Lower lobe of right lung (tissue), 2 donors: ENCODE measurements around the gene CLCF1. TPM values are rescaled to one million over a fixed set of nuclear protein-coding genes. Genes with fewer than 3 reads are reported as not detected.

Experiments
- ATAC-seq, 2 donors: fragments of 200-7000 bp; cut with Tn5 transposase; one replicate each; pipeline ENCODE4 v1.9.1; 2020 to 2022; ENCODE audit warnings: mild to moderate bottlenecking in 2 of 2, moderate library complexity in 2 of 2
- DNase-seq: peaks from one replicate; pipeline ENCODE4 v3.0.0-alpha.2; 2020
- H3K27ac ChIP-seq: fragments of 200-600 bp; one replicate; pipeline ENCODE4 v1.8.0; 2022
- H3K27me3 ChIP-seq: fragments of 200-600 bp; one replicate; pipeline ENCODE4 v1.8.0; 2022; ENCODE audit warnings: low read depth
- H3K36me3 ChIP-seq: fragments of 200-600 bp; one replicate; pipeline ENCODE4 v1.8.0; 2022; ENCODE audit warnings: mild to moderate bottlenecking
- H3K4me1 ChIP-seq: fragments of 200-600 bp; one replicate; pipeline ENCODE4 v1.8.0; 2022
- H3K4me3 ChIP-seq: fragments of 200-600 bp; one replicate; pipeline ENCODE4 v1.8.0; 2022; ENCODE audit warnings: mild to moderate bottlenecking
- H3K9me3 ChIP-seq: fragments of 200-600 bp; one replicate; pipeline ENCODE4 v1.8.0; 2022
- intact Hi-C: fragments of 100-400 bp; cut with DNase I; formaldehyde crosslinking; loops from one replicate; pipeline ENCODE4 v1.11.0; 2022
- total RNA-seq: library from RNA; stranded (reverse); fragmentation: NEBNext Ultra II Directional; extraction: Animal tissue kit (Norgen Biotek cat#: 25700); gene quantifications from one replicate; pipeline ENCODE4 v1.2.1, GENCODE V29; 2021
- TF ChIP-seq, protein P1 (sequence below): fragments of 200-600 bp; IDR thresholded peaks from one replicate; pipeline ENCODE4 v1.8.0; 2022; ENCODE audit warnings: antibody characterized with exemption, mild to moderate bottlenecking
- donor health status: DM: no; HTN: yes; CAD: no; lungs with severe emphysema.

CLCF1 gene
- total RNA-seq, 1 donor from 2014 or later = 3.7 TPM

DNA sequence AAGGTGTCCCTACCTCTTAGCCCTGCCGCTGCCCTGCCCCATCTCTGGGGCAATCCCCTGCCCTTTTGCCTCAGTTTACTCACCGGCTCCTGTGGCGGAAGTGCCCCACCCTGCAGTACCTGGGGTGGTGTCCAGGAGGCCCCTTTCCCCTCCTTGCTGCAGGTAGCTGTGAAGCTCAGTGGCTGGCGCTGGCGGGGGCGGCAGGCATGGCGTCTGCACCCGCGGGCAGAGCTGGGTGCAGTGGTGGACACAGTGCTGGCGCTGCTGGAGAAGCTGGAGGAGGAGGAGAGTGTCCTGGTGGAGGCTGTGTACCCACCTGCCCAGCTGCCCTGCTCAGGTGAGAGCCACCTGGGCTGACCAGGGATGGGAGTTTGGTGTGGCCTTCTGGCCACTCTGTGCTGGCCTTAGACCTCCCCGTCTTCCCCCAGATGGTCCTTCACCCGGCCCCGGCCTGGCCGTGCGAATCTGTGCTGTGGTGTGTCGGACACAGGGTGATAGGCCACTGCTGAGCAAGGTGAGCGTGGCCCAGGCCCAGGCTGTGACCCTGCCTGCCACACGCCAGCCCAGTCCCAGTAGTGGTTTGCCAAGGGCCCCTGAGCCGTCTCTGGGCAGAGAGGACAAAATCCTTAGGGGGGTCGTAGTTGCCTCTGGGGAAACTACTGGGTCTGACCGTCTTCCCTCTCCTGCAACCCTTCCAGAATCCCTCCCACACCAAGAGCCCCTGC lies 46.1 kb upstream of the CLCF1 start:
- H3K27me3 ChIP-seq = no peaks in the 10 kb centered on the region
- intact Hi-C loops = no loop called here
- TF ChIP-seq, protein P1, sequence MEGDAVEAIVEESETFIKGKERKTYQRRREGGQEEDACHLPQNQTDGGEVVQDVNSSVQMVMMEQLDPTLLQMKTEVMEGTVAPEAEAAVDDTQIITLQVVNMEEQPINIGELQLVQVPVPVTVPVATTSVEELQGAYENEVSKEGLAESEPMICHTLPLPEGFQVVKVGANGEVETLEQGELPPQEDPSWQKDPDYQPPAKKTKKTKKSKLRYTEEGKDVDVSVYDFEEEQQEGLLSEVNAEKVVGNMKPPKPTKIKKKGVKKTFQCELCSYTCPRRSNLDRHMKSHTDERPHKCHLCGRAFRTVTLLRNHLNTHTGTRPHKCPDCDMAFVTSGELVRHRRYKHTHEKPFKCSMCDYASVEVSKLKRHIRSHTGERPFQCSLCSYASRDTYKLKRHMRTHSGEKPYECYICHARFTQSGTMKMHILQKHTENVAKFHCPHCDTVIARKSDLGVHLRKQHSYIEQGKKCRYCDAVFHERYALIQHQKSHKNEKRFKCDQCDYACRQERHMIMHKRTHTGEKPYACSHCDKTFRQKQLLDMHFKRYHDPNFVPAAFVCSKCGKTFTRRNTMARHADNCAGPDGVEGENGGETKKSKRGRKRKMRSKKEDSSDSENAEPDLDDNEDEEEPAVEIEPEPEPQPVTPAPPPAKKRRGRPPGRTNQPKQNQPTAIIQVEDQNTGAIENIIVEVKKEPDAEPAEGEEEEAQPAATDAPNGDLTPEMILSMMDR = no peak
- H3K4me3 ChIP-seq = no peak overlapping the region
- no peak for DNase-seq
- no peaks in the 10 kb centered on the region for H3K9me3 ChIP-seq
- H3K36me3 ChIP-seq = no peaks in the 10 kb centered on the region
- peak overlapping the region; percentile 91 for H3K27ac ChIP-seq
- no peak for ATAC-seq
- H3K4me1 ChIP-seq = peaks cover 55% of the 10 kb centered on the region

DNA sequence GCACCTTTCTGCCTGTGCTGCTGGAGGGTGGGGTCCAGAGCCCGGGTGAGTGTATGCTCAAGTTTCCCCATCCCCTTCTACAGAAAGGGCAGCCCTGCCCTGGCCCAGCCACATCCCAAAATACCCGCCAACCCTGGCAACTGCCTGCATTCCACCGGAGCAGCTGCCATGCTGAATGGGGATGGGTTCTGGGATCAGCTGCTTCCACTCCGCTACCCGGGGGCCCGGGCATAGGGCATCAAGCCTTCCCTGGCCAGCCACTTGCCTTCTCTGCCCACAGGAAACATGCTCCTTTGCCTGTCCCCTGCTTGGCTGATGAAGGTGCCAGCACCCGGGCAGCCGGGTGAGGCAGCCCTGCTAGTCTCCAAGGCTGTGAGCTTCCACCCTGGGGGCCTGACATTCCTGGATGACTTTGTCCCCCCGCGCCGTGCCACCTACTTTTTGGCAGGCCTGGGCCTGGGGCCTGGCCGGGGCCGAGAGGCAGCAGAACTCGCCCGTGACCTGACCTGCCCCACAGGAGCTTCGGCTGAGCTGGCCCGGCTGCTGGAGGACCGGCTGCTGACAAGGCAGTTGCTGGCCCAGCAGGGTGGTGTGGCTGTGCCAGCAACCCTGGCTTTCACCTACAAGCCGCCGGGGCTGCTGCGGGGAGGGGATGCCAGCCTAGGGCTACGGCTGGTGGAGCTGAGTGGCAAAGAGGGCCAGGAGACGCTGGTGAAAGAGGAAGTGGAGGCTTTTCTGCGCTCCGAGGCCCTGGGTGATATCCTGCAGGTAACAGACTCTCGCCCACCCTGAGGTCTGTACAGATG lies 45.3 kb upstream of the CLCF1 start:
- Histone ChIP-seq H3K9me3 (no peaks in the 10 kb centered on the region), H3K27ac (no peak overlapping the region), H3K36me3 (no peaks in the 10 kb centered on the region), H3K27me3 (no peaks in the 10 kb centered on the region), H3K4me1 (peaks cover 55% of the 10 kb centered on the region), H3K4me3 (no peak overlapping the region)
- TF ChIP-seq, protein P1 = no peak
- intact Hi-C loops = no loop called here
- ATAC-seq (no peak), DNase-seq (no peak)

DNA sequence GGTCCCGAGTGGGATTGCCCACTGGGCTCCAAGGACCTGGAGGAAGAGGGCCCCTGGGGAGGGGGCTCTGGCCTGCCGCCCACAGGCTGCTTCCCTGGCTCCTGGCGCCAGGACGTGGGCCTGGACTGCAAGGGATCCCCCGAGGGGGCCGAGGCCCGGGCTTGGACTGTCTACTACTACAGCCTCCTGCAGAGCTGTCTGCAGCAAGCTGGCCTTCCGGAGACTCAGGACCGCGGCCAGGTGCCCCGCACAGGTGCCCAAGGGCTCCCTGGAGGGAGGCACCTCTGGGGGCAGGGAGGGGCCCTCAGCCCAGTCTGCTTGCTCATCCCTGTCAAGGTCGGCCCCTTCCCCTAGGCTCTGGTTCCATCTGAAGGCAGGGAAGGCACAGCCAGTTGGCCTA lies 44.0 kb upstream of the CLCF1 start:
- peaks cover 55% of the 10 kb centered on the region for H3K4me1 ChIP-seq
- TF ChIP-seq, protein P1 = no peak
- ATAC-seq (no peak), DNase-seq (no peak)
- no peaks in the 10 kb centered on the region for H3K9me3 ChIP-seq
- intact Hi-C loops = no loop called here
- H3K27me3 ChIP-seq = no peaks in the 10 kb centered on the region
- no peaks in the 10 kb centered on the region for H3K36me3 ChIP-seq
- peak overlapping the region; percentile 62 for H3K27ac ChIP-seq
- H3K4me3 ChIP-seq = no peak overlapping the region

DNA sequence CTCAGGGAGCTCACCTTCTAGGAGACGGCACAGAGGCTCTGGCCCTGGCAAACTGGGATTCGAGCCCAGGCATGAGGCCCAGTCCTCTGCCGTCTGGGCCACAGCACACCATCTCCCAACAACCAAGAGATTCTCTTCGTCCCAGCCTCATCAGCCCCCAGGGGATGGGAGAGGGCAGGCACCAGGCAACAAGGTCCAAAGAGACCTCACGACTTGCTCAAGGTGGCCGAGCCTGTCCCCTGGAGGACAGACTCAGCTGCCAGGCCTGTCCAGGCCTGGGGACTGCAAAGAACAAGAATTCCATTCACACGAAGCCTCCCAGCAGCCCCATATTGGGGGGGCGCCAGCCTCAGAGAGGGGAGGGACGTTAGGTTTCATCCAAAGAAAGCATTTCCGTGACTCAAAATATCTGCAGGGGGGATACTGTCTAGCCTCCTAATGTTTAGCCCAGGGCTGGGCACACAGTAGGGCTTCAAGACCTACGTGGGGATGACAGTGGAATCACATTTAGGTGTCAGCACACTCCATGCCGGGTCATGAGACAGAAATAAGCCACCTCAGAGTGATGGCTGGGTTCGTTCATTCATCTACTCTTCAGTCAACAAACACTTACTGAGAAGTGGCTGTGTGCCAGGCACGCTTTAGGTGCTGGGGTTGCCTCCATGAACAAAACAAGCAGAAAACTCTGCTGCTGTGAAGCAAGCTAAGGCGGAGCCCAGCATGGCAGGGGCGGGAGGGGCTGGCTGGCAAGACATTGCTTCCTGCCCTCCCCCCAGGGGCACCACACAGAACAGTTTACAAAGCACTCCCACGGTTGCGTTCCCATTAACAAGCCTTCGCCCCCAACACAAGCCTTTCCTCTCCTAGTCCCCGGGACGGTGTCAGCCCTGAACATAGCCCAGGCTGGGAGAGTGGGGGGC lies 43.3 kb upstream of the CLCF1 start:
- H3K27me3 ChIP-seq = no peaks in the 10 kb centered on the region

More for the DNA sequence above, 43.3 kb upstream of the CLCF1 start:
- intact Hi-C loops = no loop called here
- Histone ChIP-seq H3K9me3 (no peaks in the 10 kb centered on the region), H3K4me1 (peaks cover 55% of the 10 kb centered on the region), H3K36me3 (no peaks in the 10 kb centered on the region), H3K27ac (peak overlapping the region; percentile 62), H3K4me3 (no peak overlapping the region)
- DNase-seq = peak; percentile 69
- no peak for ATAC-seq
- TF ChIP-seq, protein P1 = no peak
